HG03439 (cell line): ENCODE measurements around the gene COPG2.
"Not testable (repeated sequence)": the region's sequence is repeated elsewhere in the genome, so short reads cannot be mapped to it uniquely, and the experiment has no call there.

Source experiments
- ATAC-seq: cut with Tn5 transposase; IDR thresholded peaks from one replicate; pipeline ENCODE4 v1.9.1; 2021; ENCODE audit warnings: mild to moderate bottlenecking, moderate library complexity; ENCODE audit not compliant: unreplicated experiment

The COPG2 gene

GRCh38 chr7:130570144-130570543, 98.4 kb downstream of the COPG2 start:
- ATAC-seq: not testable (repeated sequence)

DNA sequence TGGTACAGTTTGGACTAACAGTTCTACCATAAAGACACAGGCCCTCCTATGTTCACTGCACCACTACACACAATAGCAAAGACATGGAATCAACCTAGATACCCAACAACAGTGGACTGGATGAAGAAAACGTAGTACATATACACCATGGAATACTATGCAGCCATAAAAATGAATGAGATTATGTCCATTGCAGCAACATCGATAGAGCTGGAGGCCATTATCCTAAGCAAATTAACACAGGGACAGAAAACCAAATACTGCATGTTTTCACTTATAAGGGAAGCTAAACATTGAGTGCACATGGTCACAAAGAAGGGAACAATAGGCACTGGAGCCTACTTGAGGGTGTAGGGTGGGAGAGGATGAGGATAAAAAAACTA, 101.7 kb downstream of the COPG2 start:
- ATAC-seq: no peak

- ATAC-seq: no peak
Measured at GRCh38 chr7:130566168-130566897, 102.2 kb downstream of the COPG2 start.

GRCh38 chr7:130560972-130561371, 107.6 kb downstream of the COPG2 start:
- ATAC-seq: peak; percentile 79

GRCh38 chr7:130559184-130559583, 109.4 kb downstream of the COPG2 start:
- ATAC-seq: no peak

DNA sequence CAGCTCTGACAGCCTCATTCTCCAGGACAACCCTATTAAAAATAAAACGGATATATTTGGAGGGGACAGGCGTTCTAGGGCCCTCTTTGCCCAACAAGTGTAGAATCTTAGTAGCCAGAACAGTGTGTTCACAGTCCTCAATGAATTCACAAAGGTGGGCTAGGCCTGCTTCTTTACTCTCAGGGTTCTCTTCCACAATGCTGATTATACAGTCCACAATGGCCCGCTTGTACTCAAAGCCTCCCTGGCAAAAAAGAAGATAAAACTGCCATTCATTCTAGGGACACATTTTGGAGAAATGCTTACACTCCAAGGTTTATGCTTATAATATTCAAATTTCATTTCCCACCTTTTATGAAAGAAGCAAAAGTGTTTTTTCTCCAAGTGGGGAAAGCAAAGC, 114.1 kb downstream of the COPG2 start:
- no peak for ATAC-seq

DNA sequence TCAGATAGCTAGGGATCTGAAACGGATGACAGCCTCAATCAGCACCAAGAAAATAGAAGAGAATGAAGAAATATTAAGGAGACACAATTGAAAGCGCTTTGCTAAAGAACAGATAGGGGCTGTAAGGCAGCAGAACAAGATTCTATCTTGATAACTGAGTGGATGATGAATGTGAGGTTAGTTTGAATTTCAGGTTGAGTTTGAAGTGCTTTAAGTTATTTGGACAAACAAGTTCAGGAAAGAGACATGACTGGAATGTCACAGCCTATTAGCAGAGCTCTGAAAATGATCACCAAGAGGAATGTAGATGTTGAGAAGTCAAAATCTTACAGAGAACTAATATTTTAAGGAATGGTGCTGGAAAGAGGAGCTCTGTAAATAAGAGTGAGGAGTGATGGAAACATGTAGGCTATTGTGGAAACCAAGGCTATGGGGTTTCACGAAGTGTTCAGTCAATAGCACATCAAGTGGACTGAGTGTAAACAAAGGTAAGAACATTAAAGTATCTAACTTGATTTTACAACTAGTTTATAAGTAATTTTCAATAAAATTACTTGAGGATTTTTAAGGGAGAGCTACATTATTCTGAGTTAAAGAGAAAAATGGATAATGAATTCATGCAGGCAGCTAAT, 115.0 kb downstream of the COPG2 start:
- no peak for ATAC-seq

DNA sequence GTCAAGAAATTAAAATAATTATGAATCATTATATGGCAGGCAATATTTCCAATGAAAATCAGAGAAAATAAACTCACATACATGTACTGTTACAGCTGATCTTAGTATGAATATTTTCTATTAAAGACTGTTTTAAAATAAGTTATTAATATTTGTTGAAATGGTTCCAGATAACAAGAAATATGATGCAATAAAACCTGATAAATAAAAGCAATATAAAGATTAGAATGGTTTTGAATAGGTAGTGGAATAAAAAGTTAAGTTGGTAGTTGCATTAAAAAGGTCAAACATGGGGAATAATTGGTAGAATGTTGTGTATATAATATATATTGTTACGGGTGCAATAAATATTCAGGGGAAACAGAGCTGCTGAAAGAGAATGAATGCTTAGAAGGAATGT, 124.2 kb downstream of the COPG2 start:
- ATAC-seq: no peak

GRCh38 chr7:130543487-130544010, 125.0 kb downstream of the COPG2 start:
- no peak for ATAC-seq

DNA sequence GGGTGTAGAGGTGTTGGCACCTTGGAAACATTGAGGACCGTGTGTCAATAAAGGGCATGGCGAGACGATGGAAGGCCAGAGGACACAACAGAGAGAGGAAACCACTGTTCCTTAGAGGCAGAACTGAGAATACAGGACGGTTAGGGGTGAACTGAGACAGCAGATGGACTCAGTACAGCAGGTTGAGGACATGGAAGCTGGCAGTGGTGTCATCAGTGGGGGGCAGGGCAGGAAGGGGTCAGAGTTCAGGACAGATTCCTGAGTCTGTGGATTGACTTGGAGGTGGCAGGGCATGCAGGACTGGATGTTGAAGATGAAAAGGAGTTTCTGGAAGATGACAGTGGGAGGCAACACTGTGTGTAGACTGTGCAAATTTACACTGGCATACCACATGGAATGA, 126.3 kb downstream of the COPG2 start:
- not testable (repeated sequence) for ATAC-seq

- not testable (repeated sequence) for ATAC-seq
Measured at GRCh38 chr7:130541287-130541686, 127.3 kb downstream of the COPG2 start.

- not testable (repeated sequence) for ATAC-seq
Measured at GRCh38 chr7:130537894-130538293, 130.7 kb downstream of the COPG2 start.

DNA sequence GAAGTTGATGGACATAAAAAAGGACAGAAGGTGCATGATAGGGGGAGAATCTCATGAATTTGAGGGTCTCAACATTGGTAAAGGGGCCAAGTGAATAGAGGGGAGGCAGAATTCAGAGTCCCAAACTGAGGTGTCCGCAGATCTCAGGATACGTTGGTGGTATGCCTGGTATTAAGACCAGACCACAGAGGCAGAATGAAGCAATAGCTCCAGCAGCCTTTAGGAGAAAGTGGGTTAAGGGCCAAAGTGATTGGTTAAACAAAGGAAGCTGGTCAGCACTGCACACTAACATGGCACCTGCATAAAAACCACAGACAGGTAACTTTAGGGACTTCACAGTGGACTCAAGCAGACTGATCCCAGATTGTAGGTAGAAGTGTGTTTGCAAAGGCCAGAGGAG, 139.1 kb downstream of the COPG2 start:
- no peak for ATAC-seq

GRCh38 chr7:130527752-130528355, 140.7 kb downstream of the COPG2 start:
- not testable (repeated sequence) for ATAC-seq

DNA sequence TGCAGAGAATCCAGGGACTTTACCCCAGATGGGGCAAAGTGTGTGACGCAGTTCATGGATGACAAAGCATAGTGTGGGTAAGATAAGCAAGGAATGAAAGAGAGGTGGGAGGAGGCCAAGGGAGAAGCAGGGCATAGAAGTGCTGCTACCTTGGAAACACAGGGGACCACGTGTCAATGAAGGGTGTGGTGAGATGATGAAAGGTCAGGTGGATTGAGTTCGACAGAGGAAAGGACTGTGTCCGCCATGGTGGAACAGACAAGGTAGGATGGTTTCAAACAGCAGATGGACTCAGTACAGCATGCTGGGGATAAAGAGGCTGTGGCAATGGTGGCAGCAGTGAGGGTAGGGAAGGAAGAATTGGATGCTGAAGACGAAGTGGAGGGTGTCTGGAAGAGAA, 143.9 kb downstream of the COPG2 start:
- no peak for ATAC-seq

- ATAC-seq: not testable (repeated sequence)
Measured at GRCh38 chr7:130523519-130524125, 144.9 kb downstream of the COPG2 start.

GRCh38 chr7:130521258-130521951, 147.1 kb downstream of the COPG2 start:
- no peak for ATAC-seq

- ATAC-seq: no peak
Measured at GRCh38 chr7:130515315-130516040, 153.1 kb downstream of the COPG2 start.

DNA sequence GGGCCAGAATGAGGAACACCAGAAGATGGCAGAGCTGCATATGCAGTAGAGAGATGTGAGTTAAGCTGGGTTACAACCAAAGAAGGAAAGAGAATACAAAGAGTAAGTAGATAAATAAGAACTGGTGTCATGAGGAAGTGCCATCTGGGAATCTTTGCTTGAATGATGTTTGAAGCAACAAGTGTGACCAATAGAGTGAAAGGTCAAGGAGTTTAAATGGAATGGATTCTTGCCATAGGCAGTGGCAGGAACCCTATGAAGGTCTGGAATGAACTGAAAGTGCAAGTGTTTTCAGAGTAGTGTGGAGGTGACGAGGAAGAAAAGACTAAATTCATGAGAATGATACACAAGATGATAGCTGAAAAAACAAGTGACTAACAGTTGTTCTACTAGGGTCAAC, 155.1 kb downstream of the COPG2 start:
- ATAC-seq: no peak

DNA sequence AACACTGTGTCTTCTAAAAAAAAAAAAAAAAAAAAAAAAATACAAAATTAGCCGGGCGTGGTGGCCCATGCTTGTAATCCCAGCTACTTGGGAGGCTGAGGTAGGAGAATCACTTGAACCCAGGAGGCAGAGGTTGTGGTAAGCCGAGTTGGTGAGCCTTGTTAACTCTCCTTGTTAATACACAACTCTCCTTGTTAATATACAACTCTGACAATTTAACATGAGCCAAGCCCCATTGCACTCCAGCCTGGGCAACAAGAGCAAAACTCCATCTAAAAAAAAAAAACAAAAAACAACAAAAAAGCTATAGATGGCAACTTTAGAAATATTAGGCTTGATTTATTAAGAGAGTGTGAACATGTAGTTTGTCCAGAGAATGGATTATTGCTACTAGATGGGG, 156.5 kb downstream of the COPG2 start:
- ATAC-seq: not testable (repeated sequence)
